CD4-positive, alpha-beta T cell treated with Interleukin-12 subunit alpha and Interleukin-12 subunit beta, for 1 hour (primary cell): Measurements from ENCODE around the gene PRSS53.

ENCODE experiments used
- DNase-seq: peaks from one replicate; pipeline ENCODE4 v3.0.0-alpha.2; 2020

Gene PRSS53

GRCh38 chr16:31093132-31093703, 4.5 kb upstream of the PRSS53 start:
- DNase-seq, result no peak

DNA sequence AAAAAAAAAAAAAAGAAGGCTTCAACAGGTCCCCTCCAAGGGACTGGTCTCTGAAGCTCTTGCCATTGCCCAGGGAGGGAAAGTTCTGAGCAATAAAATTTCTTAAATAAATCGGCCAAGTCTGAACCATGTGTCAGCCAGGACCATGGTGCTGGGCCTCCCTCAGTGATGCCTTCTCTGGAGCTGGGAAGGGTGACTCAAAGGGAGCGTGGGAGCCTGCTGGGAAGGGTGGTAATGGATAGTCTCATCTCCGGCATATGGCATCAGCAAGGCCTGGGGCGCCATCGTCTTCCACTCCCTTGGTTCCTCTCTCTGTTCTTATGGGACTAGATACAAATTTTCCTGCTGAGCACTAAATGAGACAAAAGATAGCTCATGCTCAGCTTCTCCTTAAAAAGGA, 3.6 kb upstream of the PRSS53 start:
- DNase-seq, result no peak

DNA sequence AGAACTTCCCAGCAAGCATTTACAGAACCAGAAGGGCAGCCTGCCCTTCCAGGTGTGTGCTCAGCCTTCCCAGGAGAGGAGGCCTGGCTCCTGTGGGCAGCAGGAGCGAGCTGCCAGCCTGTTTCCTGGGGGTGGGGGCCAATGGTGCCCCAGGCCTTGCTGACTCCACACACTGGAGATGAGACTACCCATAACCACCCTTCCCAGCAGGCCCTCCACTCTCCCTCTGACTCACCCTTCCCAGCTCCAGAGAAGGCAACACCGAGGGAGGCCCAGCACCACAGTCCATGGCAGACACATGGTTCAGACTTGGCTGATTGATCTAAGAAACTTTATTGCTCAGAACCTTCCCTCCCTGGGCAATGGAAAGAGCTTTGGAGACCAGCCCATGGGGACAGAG, 1.8 kb upstream of the PRSS53 start:
- DNase-seq, result no peak

- DNase-seq, result no peak
Observed at GRCh38 chr16:31089199-31089598, 456 bp upstream of the PRSS53 start.

DNA sequence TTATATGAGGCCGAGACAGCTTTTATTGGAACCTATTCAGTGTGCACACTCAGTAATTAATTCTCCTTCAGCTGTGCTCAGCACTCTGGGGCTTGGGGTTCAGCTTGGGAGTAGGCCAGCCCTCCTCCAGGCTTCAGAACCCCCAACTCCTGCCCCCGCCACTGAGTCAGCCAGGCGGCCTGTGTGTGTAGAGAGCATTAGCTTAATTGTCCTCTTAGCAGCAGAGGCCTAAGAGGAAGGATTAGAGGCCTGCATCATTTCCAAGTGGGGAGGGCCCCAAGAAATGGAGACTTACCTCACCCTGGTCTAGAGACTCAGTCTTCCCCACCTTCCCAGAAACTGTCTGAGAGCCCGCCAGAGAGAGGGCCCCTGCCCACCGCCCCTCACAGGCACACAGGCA, 772 bp downstream of the PRSS53 start:
- DNase-seq, result no peak

DNA sequence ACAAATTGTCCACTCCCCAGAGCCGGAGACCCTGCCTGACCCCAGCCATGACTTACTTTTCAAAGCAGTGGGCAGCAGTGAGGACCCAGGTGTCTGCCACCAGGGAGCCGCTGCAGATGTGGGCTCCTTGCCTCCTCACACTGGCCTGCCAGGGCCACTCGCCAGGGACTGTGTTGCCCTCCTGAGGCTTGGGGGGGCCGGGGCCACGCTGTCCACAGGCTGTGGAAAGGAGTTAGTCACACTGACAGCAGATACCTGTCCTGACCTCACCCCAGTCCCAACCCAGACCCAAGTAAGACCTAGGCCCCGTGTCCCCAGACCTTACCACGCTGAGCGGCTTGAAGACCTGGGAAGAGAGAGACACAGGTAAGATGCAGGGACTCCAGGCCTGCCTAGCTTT, 1.3 kb downstream of the PRSS53 start:
- DNase-seq, result no peak

DNA sequence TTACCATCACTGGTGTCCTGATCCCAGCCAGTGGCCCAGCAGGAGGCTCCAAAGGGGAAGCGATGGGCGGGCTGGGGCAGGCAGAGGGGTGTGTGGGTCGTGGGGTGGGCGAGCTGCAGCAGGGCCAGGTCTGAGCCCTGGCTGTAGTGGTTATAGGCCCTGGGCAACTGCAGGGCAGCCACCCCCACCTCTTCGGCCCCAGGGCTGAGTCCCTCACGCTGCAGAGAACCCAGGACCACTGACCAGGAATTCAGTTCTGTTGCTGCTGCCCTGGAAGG, 2.2 kb downstream of the PRSS53 start:
- DNase-seq, result no peak

GRCh38 chr16:31085873-31086628, 2.7 kb downstream of the PRSS53 start:
- no peak for DNase-seq

GRCh38 chr16:31085411-31085810, 3.3 kb downstream of the PRSS53 start:
- no peak for DNase-seq

GRCh38 chr16:31084584-31085302, 4.0 kb downstream of the PRSS53 start:
- no peak for DNase-seq

- DNase-seq, result no peak
Observed at GRCh38 chr16:31083981-31084380, 4.8 kb downstream of the PRSS53 start.

DNA sequence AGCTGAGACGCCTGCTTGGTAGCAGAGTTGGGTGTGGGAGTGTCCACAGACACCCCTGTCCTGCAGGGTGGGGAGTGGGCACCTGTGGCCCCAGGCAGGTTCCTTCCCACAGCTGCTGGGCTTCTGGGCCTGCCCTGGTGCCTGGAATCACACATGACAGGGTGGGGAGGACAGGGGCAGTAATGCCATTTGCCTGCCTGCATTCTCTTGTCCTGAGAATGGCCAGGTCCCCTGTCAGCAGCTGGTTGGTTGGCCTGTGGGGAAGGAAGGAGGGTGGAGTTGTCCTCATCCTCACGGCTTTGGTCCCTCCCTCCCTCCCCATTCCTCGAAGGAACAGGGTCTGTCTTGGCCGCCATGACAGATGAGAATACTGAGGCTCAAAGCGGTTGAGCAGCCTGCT, 5.2 kb downstream of the PRSS53 start:
- no peak for DNase-seq

DNA sequence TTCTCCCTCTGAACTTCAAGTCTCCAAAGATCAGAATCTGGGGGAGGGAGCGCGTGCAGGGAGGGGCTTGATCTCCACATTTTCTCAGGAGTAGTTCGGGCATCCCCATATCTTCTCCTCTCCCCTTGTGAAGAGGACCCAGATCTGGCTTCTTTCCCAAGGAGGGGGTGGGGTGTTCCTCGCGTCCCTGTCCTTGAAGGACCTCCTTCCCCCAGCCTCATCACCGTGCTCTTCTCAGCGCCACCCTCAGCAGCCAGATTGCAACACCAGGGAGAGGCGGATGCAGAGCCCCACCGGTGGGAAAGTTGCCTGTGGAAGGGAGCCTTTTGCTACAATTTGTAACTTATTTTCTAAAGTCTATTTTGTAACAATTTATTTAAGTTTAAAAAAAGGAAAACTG, 5.7 kb downstream of the PRSS53 start:
- no peak for DNase-seq

GRCh38 chr16:31082368-31083045, 6.2 kb downstream of the PRSS53 start:
- no peak for DNase-seq

DNA sequence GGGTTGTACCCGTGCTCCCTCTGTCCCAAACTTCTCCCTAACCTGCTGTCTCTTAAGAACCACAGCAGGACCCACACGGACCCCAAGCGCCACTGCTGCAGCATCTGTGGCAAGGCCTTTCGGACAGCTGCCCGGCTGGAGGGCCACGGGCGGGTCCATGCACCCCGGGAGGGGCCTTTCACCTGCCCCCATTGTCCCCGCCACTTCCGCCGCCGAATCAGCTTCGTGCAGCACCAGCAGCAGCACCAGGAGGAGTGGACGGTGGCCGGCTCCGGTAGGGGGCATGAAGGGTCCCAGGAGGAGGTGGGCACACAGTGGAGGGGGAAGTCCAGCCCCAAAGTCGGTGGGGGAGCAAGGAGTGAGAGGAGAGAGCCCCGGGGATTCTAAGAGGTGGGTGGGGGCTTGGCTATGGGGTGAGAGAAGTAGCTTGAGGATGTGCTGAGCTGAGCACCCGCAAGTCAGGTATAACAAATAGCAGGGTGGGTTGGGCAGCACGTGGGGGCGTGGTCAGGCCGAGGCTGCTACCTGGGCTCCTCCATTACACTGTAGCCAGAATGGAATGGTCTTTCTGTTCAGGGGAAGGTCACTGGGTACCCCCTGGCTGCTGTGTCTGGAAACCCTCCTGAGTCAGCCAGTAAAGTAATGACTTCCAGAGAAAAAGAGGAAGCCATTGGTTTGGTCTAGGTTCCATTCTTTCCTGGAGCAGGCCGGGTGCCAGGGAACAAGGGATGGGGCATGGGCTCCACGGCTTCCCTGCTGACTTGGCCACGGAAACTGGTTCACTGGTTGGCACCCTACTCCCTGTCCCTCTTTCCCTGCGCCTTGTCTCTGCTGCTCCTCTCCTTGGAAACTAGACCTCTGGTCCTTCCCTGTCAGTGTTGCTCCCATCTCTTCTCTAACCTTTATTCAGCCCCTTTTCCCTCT, 7.1 kb downstream of the PRSS53 start:
- DNase-seq, result no peak

DNA sequence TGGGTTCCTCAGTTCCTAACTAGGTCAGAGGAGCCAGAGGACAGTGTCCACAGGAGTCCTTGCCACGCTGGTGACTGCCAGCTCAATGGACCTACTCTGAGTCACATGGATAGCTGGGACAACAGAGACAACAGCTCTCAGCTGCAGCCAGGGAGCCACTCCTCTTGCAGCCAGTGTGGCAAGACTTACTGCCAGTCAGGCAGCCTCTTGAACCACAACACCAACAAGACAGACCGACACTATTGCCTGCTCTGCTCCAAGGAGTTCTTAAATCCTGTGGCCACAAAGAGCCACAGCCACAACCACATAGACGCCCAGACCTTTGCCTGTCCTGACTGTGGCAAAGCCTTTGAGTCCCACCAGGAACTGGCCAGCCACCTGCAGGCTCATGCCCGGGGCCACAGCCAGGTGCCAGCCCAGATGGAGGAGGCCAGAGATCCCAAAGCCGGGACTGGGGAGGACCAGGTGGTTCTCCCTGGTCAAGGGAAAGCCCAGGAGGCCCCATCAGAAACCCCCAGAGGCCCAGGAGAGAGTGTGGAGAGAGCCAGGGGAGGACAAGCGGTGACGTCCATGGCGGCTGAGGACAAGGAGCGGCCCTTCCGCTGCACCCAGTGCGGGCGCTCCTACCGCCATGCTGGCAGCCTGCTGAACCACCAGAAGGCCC, 7.9 kb downstream of the PRSS53 start:
- no peak for DNase-seq

- DNase-seq, result no peak
Observed at GRCh38 chr16:31080035-31080629, 8.6 kb downstream of the PRSS53 start.

DNA sequence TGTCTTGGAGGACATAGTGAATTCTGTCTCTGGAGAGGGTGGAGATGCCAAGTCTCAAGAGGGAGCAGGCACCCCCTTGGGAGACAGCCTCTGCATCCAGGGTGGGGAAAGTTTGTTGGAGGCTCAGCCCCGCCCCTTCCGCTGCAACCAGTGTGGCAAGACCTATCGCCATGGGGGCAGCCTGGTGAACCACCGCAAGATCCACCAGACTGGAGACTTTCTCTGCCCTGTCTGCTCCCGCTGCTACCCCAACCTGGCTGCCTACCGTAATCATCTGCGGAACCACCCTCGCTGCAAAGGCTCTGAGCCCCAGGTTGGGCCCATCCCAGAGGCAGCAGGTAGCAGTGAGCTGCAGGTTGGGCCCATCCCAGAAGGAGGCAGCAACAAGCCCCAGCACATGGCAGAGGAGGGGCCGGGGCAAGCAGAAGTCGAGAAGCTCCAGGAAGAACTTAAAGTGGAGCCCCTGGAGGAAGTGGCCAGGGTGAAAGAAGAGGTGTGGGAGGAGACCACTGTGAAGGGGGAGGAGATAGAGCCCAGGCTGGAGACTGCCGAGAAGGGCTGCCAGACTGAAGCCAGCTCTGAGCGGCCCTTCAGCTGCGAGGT, 9.3 kb downstream of the PRSS53 start:
- no peak for DNase-seq

- DNase-seq, result no peak
Observed at GRCh38 chr16:31078597-31079341, 10.0 kb downstream of the PRSS53 start.

DNA sequence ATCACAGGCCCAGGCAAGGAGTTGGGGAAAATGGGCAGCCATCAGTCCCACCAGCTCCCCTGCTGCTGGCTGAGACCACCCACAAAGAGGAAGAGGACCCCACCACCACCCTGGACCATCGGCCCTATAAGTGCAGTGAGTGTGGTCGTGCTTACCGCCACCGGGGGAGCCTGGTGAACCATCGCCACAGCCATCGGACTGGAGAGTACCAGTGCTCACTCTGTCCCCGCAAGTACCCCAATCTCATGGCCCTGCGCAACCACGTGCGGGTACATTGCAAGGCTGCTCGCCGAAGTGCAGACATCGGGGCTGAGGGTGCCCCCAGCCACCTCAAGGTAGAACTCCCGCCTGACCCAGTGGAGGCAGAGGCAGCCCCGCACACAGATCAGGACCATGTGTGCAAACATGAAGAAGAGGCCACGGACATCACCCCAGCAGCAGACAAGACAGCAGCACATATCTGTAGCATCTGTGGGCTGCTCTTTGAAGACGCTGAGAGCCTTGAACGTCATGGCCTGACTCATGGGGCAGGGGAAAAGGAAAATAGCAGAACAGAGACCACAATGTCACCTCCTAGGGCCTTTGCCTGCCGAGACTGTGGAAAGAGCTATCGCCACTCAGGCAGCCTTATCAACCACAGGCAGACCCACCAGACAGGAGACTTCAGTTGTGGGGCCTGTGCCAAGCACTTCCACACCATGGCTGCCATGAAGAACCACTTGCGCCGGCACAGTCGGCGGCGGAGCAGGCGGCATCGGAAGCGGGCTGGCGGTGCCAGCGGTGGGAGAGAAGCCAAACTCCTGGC, 10.9 kb downstream of the PRSS53 start:
- no peak for DNase-seq
